Mesenchymal stem cell (in vitro differentiated cells and primary cell): Measurements from ENCODE around the gene SLC1A5.
A peak's percentile ranks its signal among the peaks of the same experiment; 100 is the strongest.

Experiments
- DNase-seq: peaks from one replicate; pipeline ENCODE4 v3.0.0-alpha.2; 2013
- H2AFZ ChIP-seq: one replicate; pipeline ENCODE4 v1.6.1; 2013; ENCODE audit warnings: low read depth, mild to moderate bottlenecking, control low read depth, inconsistent platforms, low read length, moderate library complexity
- H2AK5ac ChIP-seq: 2 replicates; pipeline ENCODE4 v1.6.1; 2013; ENCODE audit warnings: low read length, moderate library complexity, mild to moderate bottlenecking, inconsistent platforms; ENCODE audit not compliant: severe bottlenecking
- H2BK120ac ChIP-seq: one replicate; pipeline ENCODE4 v1.6.1; 2013; ENCODE audit warnings: low read depth, mild to moderate bottlenecking, inconsistent platforms, low read length, moderate library complexity
- H2BK12ac ChIP-seq, 2 experiments: one replicate each; pipeline ENCODE4 v1.6.1; 2013; ENCODE audit warnings: inconsistent platforms in 2 of 2, low read length in 2 of 2, mild to moderate bottlenecking in 2 of 2, moderate library complexity in 2 of 2, control low read depth in 1 of 2
- H2BK15ac ChIP-seq: one replicate; pipeline ENCODE4 v1.6.1; 2013; ENCODE audit warnings: mild to moderate bottlenecking, low read depth, inconsistent platforms; ENCODE audit not compliant: poor library complexity, severe bottlenecking
- H2BK5ac ChIP-seq: 2 replicates; pipeline ENCODE4 v1.6.1; 2013; ENCODE audit warnings: low read depth, mild to moderate bottlenecking, low read length, control low read depth, inconsistent platforms; ENCODE audit not compliant: poor library complexity, severe bottlenecking
- H3K14ac ChIP-seq, 2 experiments: one replicate each; pipeline ENCODE4 v1.6.1; 2013; ENCODE audit warnings: inconsistent platforms in 2 of 2, low read length in 2 of 2, control low read depth in 1 of 2, mild to moderate bottlenecking in 1 of 2, moderate library complexity in 1 of 2
- H3K18ac ChIP-seq, 2 experiments: one replicate each; pipeline ENCODE4 v1.6.1; 2013; ENCODE audit warnings: inconsistent platforms in 2 of 2, low read length in 2 of 2, control low read depth in 1 of 2, low read depth in 1 of 2, mild to moderate bottlenecking in 1 of 2
- H3K23ac ChIP-seq, 2 experiments: one replicate each; pipeline ENCODE4 v1.6.1; 2013; ENCODE audit warnings: inconsistent platforms in 2 of 2, low read length in 2 of 2, mild to moderate bottlenecking in 2 of 2, moderate library complexity in 2 of 2, control low read depth in 1 of 2
- H3K27ac ChIP-seq: 2 replicates; pipeline ENCODE4 v1.5.1; 2013; ENCODE audit warnings: mild to moderate bottlenecking, moderate library complexity, low read length, control low read depth, inconsistent platforms; ENCODE audit not compliant: poor library complexity, severe bottlenecking
- H3K27me3 ChIP-seq, 2 experiments: 2 replicates each; pipeline versions ENCODE4 v1.6.1 to v1.7.0; 2013; ENCODE audit warnings: low read length in 2 of 2, mild to moderate bottlenecking in 2 of 2, moderate library complexity in 2 of 2, control low read depth in 1 of 2, inconsistent platforms in 1 of 2; ENCODE audit not compliant: control insufficient read depth in 1 of 2, insufficient read depth in 1 of 2
- H3K36me3 ChIP-seq, 2 experiments: 2 replicates each; pipeline versions ENCODE4 v1.6.1 to v1.7.0; 2013; ENCODE audit warnings: low read length in 2 of 2, control low read depth in 1 of 2, inconsistent platforms in 1 of 2, low read depth in 1 of 2, mild to moderate bottlenecking in 1 of 2; ENCODE audit not compliant: insufficient read depth in 2 of 2, control insufficient read depth in 1 of 2
- H3K4ac ChIP-seq, 2 experiments: one replicate each; pipeline ENCODE4 v1.6.1; 2013; ENCODE audit warnings: inconsistent platforms in 2 of 2, low read length in 2 of 2, mild to moderate bottlenecking in 2 of 2, moderate library complexity in 2 of 2, control low read depth in 1 of 2, low read depth in 1 of 2
- H3K4me1 ChIP-seq: 2 replicates; pipeline ENCODE4 v1.6.1; 2013; ENCODE audit warnings: low read depth, low read length, control low read depth; ENCODE audit not compliant: control insufficient read depth, insufficient read depth
- H3K4me2 ChIP-seq: 2 replicates; pipeline ENCODE4 v1.6.1; 2013; ENCODE audit warnings: low read length, mild to moderate bottlenecking, inconsistent platforms; ENCODE audit not compliant: poor library complexity, severe bottlenecking
- H3K4me3 ChIP-seq, 2 experiments: 2 replicates each; pipeline versions ENCODE4 v1.5.1 to v1.7.0; 2013; ENCODE audit warnings: low read length in 2 of 2, mild to moderate bottlenecking in 2 of 2, control low read depth in 1 of 2, low read depth in 1 of 2; ENCODE audit not compliant: insufficient read depth in 1 of 2
- H3K79me1 ChIP-seq: replicated peaks from 2 replicates; pipeline ENCODE4 v1.6.1; 2013; ENCODE audit warnings: mild to moderate bottlenecking, control low read depth, low read length, inconsistent platforms; ENCODE audit not compliant: poor library complexity, severe bottlenecking
- H3K9ac ChIP-seq: 2 replicates; pipeline ENCODE4 v1.7.0; 2013; ENCODE audit warnings: mild to moderate bottlenecking, low read length, moderate library complexity
- H3K9me3 ChIP-seq: 2 replicates; pipeline ENCODE4 v1.7.0; 2013; ENCODE audit warnings: mild to moderate bottlenecking, low read length; ENCODE audit not compliant: control insufficient read depth
- H4K8ac ChIP-seq: one replicate; pipeline ENCODE4 v1.6.1; 2013; ENCODE audit warnings: inconsistent platforms, mild to moderate bottlenecking, low read length, moderate library complexity
- H4K91ac ChIP-seq: one replicate; pipeline ENCODE4 v1.6.1; 2013; ENCODE audit warnings: mild to moderate bottlenecking, low read length, inconsistent platforms
- WGBS: methylation state at CpG from one replicate; pipeline ENCODE4 v1.1.7; 2013; ENCODE audit warnings: mixed read lengths; 5-methylcytosine and 5-hydroxymethylcytosine counted together

SLC1A5 gene

DNA sequence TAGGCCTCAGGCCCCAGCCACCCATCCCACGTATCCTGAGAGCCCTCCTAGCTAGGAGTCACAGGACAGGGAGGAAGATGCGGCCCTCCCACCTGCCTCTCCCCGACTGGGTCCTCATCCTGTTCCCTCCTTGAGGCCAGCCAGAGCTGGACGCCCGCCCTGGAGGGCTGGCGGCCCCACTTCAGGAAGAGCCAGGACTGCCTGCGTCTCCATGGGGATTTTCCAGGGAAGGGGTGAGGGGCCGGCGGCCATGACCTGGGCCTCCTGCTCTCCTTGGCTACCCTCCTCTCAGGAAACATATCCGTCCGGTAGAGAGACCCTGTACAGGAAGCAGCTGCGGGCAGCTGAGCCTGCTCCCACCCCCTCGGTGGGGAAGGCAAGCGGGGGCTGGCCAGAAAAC is 60.2 kb downstream of the SLC1A5 start:
- Histone ChIP-seq H3K36me3 (peaks cover 92 to 93% of the 10 kb centered on the region in 2 experiments), H3K27me3 (no peaks in the 10 kb centered on the region), H3K27ac (no peak overlapping the region), H2BK5ac (no peak overlapping the region), H3K4ac (no peak overlapping the region), H3K9ac (no peak overlapping the region), H3K23ac (no peak overlapping the region), H2AK5ac (no peak overlapping the region), H3K4me1 (peaks cover 66% of the 10 kb centered on the region), H2BK120ac (no peak overlapping the region), H4K8ac (no peak overlapping the region), H3K9me3 (no peaks in the 10 kb centered on the region), H3K4me2 (no peak overlapping the region), H2AFZ (no peak overlapping the region), H3K18ac (no peak overlapping the region), H3K4me3 (no peak overlapping the region), H3K14ac (no peak overlapping the region), H4K91ac (no peak overlapping the region), H2BK15ac (peak overlapping the region; percentile 20), H3K79me1 (peaks cover 48% of the 10 kb centered on the region), H2BK12ac (no peak overlapping the region)
- WGBS: 83% methylated on average over 14 of the region's 14 CpGs
- DNase-seq: no peak

DNA sequence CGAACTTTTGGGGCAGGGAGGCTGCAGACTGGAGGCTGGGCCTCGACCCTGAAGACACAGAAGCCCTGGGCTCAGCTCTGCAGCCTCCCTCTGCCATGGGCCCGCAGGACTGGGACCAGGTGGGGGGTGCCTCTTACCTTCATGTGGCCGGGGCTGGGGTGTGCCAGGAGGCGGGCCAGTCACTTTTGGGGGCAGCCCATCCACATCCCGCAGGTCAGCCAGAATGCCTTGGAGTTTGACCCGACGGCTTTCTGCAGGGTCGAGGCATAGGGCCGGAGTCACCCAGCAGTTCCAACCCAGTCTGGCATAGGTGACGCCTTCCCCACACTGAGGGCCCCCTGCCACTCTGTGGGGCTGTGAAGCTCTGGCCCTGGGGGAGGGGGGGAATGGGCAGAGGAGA is 60.6 kb downstream of the SLC1A5 start:
- Histone ChIP-seq H2AK5ac (no peak overlapping the region), H3K23ac (no peak overlapping the region), H2BK5ac (no peak overlapping the region), H2BK12ac (no peak overlapping the region), H4K8ac (no peak overlapping the region), H3K27me3 (no peaks in the 10 kb centered on the region), H3K79me1 (peaks cover 52% of the 10 kb centered on the region), H3K36me3 (peaks cover 91 to 93% of the 10 kb centered on the region in 2 experiments), H2BK15ac (no peak overlapping the region), H3K4ac (no peak overlapping the region), H3K4me1 (peaks cover 63% of the 10 kb centered on the region), H3K9me3 (no peaks in the 10 kb centered on the region), H3K9ac (no peak overlapping the region), H3K18ac (no peak overlapping the region), H4K91ac (no peak overlapping the region), H2BK120ac (no peak overlapping the region), H2AFZ (no peak overlapping the region), H3K4me3 (no peak overlapping the region), H3K14ac (no peak overlapping the region), H3K4me2 (no peak overlapping the region), H3K27ac (no peak overlapping the region)
- DNase-seq: no peak
- WGBS: 98% methylated on average over 11 of the region's 11 CpGs

DNA sequence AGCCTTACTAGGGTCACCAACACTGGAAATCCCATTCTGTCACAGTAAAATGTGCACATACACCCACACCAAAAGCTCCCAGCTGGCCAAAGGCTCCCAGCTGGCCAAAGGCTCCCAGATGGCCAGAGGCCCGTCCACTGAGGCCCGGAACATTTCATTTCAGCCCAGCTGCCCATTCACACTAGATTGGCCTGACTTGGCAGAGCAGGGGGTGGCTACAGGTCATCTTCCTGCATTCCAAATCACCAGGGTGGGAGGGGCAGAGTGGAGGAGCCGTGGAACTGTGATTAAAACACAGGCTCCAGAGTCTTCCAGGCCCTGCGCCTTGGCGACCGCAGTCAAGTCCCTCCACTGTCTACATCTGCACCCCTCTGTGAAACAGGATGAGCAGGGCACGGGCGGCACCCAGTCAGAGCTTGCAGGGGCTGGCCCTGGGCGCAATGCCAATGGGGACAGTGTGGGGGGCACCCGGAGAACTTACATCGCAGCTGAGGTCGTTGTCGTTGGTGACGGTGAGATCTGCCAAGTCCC is 61.4 kb downstream of the SLC1A5 start:
- no peak overlapping the region for H3K14ac ChIP-seq
- no peak overlapping the region for H3K27ac ChIP-seq
- H3K4me2 ChIP-seq: no peak overlapping the region
- H3K4ac ChIP-seq: no peak overlapping the region
- H4K91ac ChIP-seq: peak overlapping the region; percentile 23
- H2BK15ac ChIP-seq: no peak overlapping the region
- no peak overlapping the region for H3K18ac ChIP-seq
- H3K4me3 ChIP-seq: no peak overlapping the region
- no peak overlapping the region for H2BK5ac ChIP-seq
- H3K9ac ChIP-seq: no peak overlapping the region
- H3K36me3 ChIP-seq: peaks cover 91 to 93% of the 10 kb centered on the region in 2 experiments
- peaks cover 59% of the 10 kb centered on the region for H3K79me1 ChIP-seq
- no peak overlapping the region for H2AK5ac ChIP-seq
- no peak overlapping the region for H4K8ac ChIP-seq
- peaks cover 59% of the 10 kb centered on the region for H3K4me1 ChIP-seq
- no peaks in the 10 kb centered on the region for H3K27me3 ChIP-seq
- H2AFZ ChIP-seq: no peak overlapping the region
- H3K23ac ChIP-seq: no peak overlapping the region
- H2BK120ac ChIP-seq: no peak overlapping the region
- WGBS: 93% methylated on average over 14 of the region's 14 CpGs
- no peaks in the 10 kb centered on the region for H3K9me3 ChIP-seq
- no peak for DNase-seq
- H2BK12ac ChIP-seq: no peak overlapping the region

DNA sequence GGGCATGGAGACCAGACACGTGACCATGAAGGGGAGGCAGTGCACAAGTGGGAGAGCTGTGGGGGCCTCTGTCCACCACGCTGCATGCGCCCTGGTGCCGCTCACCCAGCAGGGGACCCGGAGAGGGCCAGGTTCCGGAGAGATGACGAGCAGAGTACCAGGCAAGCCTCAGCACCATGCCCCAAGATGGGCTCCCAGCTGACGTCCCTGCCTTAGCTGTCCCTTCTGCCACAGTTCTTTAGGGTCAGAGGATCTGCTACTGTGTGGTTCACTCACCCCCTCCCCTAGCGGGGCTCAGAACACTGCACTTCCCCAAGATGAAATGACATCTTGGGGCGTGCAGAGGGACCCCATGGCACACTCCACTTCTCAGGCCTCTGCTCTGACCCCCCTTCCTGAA is 61.8 kb downstream of the SLC1A5 start:
- Histone ChIP-seq H3K18ac (no peak overlapping the region), H2BK120ac (no peak overlapping the region), H3K4me3 (no peak overlapping the region), H3K79me1 (peaks cover 64% of the 10 kb centered on the region), H2BK12ac (no peak overlapping the region), H3K27me3 (no peaks in the 10 kb centered on the region), H3K36me3 (peaks cover 91 to 93% of the 10 kb centered on the region in 2 experiments), H4K91ac (no peak overlapping the region), H3K27ac (no peak overlapping the region), H3K23ac (no peak overlapping the region), H3K4me1 (peaks cover 56% of the 10 kb centered on the region), H2AFZ (no peak overlapping the region), H4K8ac (peak overlapping the region; percentile 43), H2BK15ac (no peak overlapping the region), H2AK5ac (no peak overlapping the region), H3K9ac (no peak overlapping the region), H3K4ac (no peak overlapping the region), H2BK5ac (no peak overlapping the region), H3K14ac (no peak overlapping the region), H3K9me3 (no peaks in the 10 kb centered on the region), H3K4me2 (no peak overlapping the region)
- 88% methylated on average over 10 of the region's 10 CpGs for WGBS
- no peak for DNase-seq
